AG10803 (cell line): ENCODE measurements around the gene DNAJC9.
A peak's percentile ranks its signal among the peaks of the same experiment; 100 is the strongest.

ENCODE experiments used
- DNase-seq: peaks from one replicate; pipeline ENCODE4 v3.0.0; 2010; ENCODE audit warnings: low read depth
- H3K4me3 ChIP-seq: 2 replicates; pipeline ENCODE4 v1.5.1; 2011; ENCODE audit warnings: mild to moderate bottlenecking, low read length, control low read depth
- TF ChIP-seq, protein P1 (sequence below): conservative IDR thresholded peaks from 2 replicates; pipeline ENCODE4 v1.5.1; 2011; ENCODE audit warnings: mild to moderate bottlenecking, low read length, control low read depth, inconsistent platforms

DNAJC9 gene

DNA sequence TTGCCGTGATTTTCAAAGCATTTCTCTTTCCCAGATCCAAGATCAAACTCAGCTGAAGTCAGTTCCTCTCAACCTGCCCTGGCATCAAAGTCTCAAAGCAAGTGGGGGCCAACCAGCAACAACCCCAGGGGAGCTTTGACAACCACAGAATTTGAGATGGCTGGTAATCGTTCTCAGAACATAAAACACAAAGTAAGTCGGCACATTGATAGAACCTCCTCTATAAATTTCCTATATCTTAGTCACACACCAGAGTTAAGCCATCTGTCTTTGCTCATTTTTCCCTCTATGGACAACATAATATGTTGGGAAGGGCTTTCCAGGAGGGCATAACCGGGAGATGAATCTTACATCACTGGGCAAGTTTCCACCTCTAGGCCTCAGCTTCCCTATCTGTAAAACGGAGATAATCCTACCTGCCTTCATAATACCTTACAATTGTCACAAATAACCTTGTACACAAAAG, 1.2 kb upstream of the DNAJC9 start:
- TF ChIP-seq, protein P1, sequence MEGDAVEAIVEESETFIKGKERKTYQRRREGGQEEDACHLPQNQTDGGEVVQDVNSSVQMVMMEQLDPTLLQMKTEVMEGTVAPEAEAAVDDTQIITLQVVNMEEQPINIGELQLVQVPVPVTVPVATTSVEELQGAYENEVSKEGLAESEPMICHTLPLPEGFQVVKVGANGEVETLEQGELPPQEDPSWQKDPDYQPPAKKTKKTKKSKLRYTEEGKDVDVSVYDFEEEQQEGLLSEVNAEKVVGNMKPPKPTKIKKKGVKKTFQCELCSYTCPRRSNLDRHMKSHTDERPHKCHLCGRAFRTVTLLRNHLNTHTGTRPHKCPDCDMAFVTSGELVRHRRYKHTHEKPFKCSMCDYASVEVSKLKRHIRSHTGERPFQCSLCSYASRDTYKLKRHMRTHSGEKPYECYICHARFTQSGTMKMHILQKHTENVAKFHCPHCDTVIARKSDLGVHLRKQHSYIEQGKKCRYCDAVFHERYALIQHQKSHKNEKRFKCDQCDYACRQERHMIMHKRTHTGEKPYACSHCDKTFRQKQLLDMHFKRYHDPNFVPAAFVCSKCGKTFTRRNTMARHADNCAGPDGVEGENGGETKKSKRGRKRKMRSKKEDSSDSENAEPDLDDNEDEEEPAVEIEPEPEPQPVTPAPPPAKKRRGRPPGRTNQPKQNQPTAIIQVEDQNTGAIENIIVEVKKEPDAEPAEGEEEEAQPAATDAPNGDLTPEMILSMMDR: no peak
- no peak for DNase-seq
- no peak overlapping the region for H3K4me3 ChIP-seq

DNA sequence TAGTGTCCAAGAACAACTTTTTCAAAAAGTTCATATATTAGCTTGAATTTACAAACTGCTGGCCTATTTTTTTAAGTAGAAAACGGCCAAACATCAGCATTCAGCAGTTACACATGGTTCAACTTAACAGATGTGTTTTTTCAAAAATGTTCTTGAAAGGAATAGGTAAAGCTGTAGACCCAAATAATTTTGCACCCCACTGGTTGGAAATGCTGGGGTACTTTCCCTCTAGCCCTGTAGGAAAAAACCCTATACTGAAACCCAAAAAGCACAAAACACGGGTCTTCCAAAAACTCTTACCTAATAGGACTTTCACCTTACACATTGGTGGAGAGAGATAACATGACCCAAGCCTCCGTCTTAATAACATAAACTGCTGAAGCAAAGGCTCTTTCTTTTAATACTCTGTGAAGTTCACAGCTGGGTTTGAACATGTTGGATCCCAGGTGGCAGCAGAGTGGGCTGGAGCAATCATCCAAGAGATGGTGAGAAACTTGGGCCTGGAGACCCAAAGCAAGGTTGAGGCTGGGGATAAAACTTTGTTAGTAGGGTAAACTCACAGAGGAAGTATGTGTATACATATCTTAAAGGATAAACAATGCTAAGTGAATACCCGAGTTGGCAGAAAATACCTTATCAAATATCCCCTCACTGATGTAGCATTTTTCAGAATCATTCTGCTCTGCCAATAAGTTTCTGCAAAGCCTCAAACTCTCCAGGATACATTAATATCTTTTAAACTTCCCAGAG, 629 bp upstream of the DNAJC9 start:
- TF ChIP-seq, protein P1: no peak; the same call in 1 of the 2 replicates

DNA sequence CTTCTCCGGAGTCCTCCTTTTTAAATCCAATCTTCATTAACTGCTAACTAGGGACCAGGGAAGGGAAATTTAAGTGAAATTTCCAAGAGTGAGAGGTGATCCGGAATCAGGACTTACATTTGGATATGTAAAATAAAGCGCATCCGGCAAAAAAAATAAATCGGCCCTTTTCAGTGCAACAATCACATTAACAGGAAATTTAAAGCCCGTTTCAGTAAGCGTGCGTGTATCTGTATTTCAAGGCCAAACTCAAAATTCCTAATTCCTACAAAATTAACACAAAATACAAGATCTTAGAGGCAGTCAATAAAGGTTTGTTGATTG, 771 bp downstream of the DNAJC9 start:
- TF ChIP-seq, protein P1: no peak
- no peak for DNase-seq
- H3K4me3 ChIP-seq: peak overlapping the region; percentile 93

More for the DNA sequence above, 629 bp upstream of the DNAJC9 start:
- peak overlapping the region; percentile 93 for H3K4me3 ChIP-seq
- DNase-seq: no peak

DNA sequence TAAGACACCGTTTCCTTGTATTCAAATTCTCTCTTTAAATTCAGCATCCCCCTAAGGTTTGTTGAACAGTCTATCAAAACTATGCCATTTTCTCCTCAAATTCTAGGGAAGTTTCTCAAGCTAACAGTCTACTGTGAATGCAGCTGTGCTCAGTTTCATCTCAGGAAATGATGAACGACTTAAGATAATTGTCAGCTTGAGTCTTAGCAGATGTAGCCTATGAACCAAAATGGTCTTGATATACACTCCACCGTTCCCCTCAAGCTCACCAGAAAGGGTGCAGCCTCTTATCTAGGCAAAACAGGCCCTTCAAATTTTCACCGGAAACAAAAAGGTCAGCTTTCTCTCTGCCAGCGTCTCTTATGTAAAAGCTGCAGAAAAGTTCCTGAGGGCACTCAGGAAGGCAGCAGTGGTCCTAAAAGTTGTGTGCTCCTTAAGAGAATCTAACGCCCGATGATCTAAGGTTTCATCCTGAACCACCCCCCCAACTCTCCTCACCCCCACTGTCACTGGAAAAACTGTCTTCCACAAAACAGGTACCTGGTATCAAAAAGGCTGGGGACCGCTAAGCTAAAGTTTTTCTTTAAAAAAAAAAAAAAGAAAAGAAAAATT, 2.1 kb downstream of the DNAJC9 start:
- H3K4me3 ChIP-seq: peak overlapping the region; percentile 93
- DNase-seq: no peak
- TF ChIP-seq, protein P1: no peak

DNA sequence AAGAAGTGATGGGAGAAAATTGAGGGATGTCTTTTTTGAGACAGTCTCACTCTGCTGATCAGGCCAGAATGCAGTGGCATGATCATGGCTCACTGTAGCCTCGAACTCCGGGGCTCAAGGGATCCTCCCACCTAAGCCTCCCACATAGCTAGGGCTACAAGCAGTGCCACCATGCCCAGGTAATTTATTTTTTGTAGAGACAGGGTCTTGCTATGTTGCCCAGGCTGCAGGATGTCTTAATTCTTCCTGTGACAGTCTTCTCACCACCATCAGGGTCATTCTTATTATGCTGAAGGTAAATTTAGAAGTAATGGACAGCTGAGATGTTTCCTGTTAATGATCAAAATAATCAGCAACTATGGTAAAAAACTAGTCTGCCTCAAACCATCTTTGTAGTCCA, 7.1 kb downstream of the DNAJC9 start:
- no peak overlapping the region for H3K4me3 ChIP-seq

DNA sequence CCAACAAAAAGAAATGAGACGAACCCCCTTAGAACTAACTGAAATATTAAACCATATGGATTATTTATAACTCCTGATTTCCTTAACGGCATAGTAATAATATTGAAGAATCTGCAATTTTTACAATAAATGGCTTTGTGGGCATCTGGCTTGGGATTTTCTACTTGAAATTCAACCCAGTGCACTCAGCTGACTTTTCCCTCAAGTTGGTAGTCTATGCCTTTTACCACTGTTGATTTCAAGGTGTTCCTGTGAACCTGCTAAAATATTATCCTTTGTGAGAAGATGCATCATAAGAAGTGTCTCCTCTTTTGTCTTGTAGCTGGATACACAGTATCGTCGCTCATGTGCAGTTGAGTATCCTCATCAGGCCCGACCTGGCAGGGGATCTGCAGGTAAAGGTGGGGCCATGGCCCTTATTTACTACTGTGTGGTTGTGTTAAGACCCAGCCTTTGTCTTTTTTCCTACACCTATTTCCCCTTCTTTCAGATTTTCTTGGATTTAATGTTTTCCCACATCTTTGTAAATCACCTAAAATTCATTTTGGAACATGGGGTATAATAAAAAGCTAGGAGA, 8.0 kb downstream of the DNAJC9 start:
- TF ChIP-seq, protein P1: no peak
- no peak for DNase-seq
- no peak overlapping the region for H3K4me3 ChIP-seq

More for the DNA sequence above, 7.1 kb downstream of the DNAJC9 start:
- no peak for DNase-seq
- TF ChIP-seq, protein P1: no peak
